MM.1S (cell line): ENCODE data around the gene ACOX3.

Experiments used
- DNase-seq: peaks from one replicate; pipeline ENCODE4 v3.0.0-alpha.2; 2015
- H2AFZ ChIP-seq: fragments of 300-600 bp; sonication (generic); 2 replicates; pipeline ENCODE4 v1.6.0; 2016; ENCODE audit warnings: antibody characterized with exemption, low read length
- H3F3A ChIP-seq: fragments of 300-600 bp; sonication (generic); 2 replicates; pipeline ENCODE4 v1.6.1; 2016; ENCODE audit warnings: mild to moderate bottlenecking, antibody characterized with exemption, low read length, moderate library complexity, mixed read lengths; ENCODE audit not compliant: insufficient read depth
- H3K27ac ChIP-seq: fragments of 300-600 bp; sonication (generic); 2 replicates; pipeline ENCODE4 v1.5.1; 2016; ENCODE audit warnings: mild to moderate bottlenecking, low read length
- H3K27me3 ChIP-seq: fragments of 300-600 bp; sonication (generic); replicated peaks from 2 replicates; pipeline ENCODE4 v1.6.0; 2016; ENCODE audit warnings: low read length; ENCODE audit not compliant: insufficient read depth
- H3K36me3 ChIP-seq: fragments of 300-600 bp; sonication (generic); replicated peaks from 2 replicates; pipeline ENCODE4 v1.6.1; 2016; ENCODE audit warnings: mild to moderate bottlenecking, low read length, mixed read lengths; ENCODE audit not compliant: insufficient read depth
- H3K4me1 ChIP-seq: fragments of 300-600 bp; sonication (generic); 2 replicates; pipeline ENCODE4 v1.6.1; 2016; ENCODE audit warnings: low read length, mixed read lengths
- H3K4me2 ChIP-seq: fragments of 300-600 bp; sonication (generic); 2 replicates; pipeline ENCODE4 v1.6.0; 2016; ENCODE audit warnings: low read depth, low read length
- H3K4me3 ChIP-seq: fragments of 300-600 bp; sonication (generic); 2 replicates; pipeline ENCODE4 v1.5.1; 2016; ENCODE audit warnings: low read length, mixed read lengths
- H3K79me2 ChIP-seq: fragments of 300-600 bp; sonication (generic); 2 replicates; pipeline ENCODE4 v1.6.1; 2016; ENCODE audit warnings: mixed run types, low read length, mixed read lengths
- H3K9ac ChIP-seq: fragments of 300-600 bp; sonication (generic); 2 replicates; pipeline ENCODE4 v1.6.1; 2016; ENCODE audit warnings: low read length, mixed read lengths
- H3K9me2 ChIP-seq: fragments of 300-600 bp; sonication (generic); replicated peaks from 2 replicates; pipeline ENCODE4 v1.6.1; 2016; ENCODE audit warnings: mild to moderate bottlenecking, low read length, mixed read lengths; ENCODE audit not compliant: insufficient read depth
- H3K9me3 ChIP-seq: fragments of 300-600 bp; sonication (generic); replicated peaks from 2 replicates; pipeline ENCODE4 v1.6.1; 2016; ENCODE audit warnings: mild to moderate bottlenecking, low read length, mixed read lengths; ENCODE audit not compliant: insufficient read depth
- H4K20me1 ChIP-seq: fragments of 300-600 bp; sonication (generic); 2 replicates; pipeline ENCODE4 v1.6.1; 2016; ENCODE audit warnings: mild to moderate bottlenecking, low read length, moderate library complexity, mixed read lengths; ENCODE audit not compliant: insufficient read depth
- CTCF ChIP-seq: fragments of 300-600 bp; sonication (generic); IDR thresholded peaks from 2 replicates; pipeline ENCODE4 v1.5.1; 2016; ENCODE audit warnings: antibody characterized with exemption, low read length, mixed read lengths
- EZH2 ChIP-seq: fragments of 300-600 bp; sonication (generic); optimal IDR thresholded peaks from 2 replicates; pipeline ENCODE3; 2017; ENCODE audit warnings: low read depth, mild to moderate bottlenecking, antibody characterized with exemption, low read length, mixed read lengths
- EZH2phosphoT487 ChIP-seq: fragments of 300-600 bp; sonication (generic); IDR thresholded peaks from 2 replicates; pipeline ENCODE4 v1.6.1; 2018; ENCODE audit warnings: antibody characterized with exemption, low read length

Gene ACOX3

GRCh38 chr4:8428288-8429097 lies 12.0 kb downstream of the ACOX3 start:
- TF ChIP-seq EZH2 (no peak), CTCF (peak; percentile 46), EZH2phosphoT487 (no peak)
- H3K27ac ChIP-seq: no peak overlapping the region

GRCh38 chr4:8427761-8428287 lies 12.7 kb downstream of the ACOX3 start:
- Histone ChIP-seq H3F3A (0 out of 2 replicates have a peak, but pooled peaks cover 3% of the 10 kb centered on the region), H3K4me2 (peak overlapping the region; percentile 99), H3K4me3 (peak overlapping the region; percentile 67), H3K9me3 (no peaks in the 10 kb centered on the region), H3K36me3 (no peaks in the 10 kb centered on the region), H3K79me2 (no peaks in the 10 kb centered on the region), H3K9me2 (no peaks in the 10 kb centered on the region), H4K20me1 (no peaks in the 10 kb centered on the region), H3K27ac (no peak overlapping the region), H3K9ac (peak overlapping the region; percentile 64), H3K4me1 (no peaks in the 10 kb centered on the region), H3K27me3 (no peaks in the 10 kb centered on the region), H2AFZ (peak overlapping the region; percentile 53; the same call in 1 of the 2 replicates)
- TF ChIP-seq EZH2 (no peak), CTCF (no peak), EZH2phosphoT487 (no peak)
- DNase-seq: no peak

More at GRCh38 chr4:8428288-8429097, 12.0 kb downstream of the ACOX3 start:
- Histone ChIP-seq H3K79me2 (peaks cover 5% of the 10 kb centered on the region; the same call in 1 of the 2 replicates), H3K4me1 (no peaks in the 10 kb centered on the region), H3K36me3 (no peaks in the 10 kb centered on the region), H3K9me2 (no peaks in the 10 kb centered on the region), H3K4me3 (peak overlapping the region; percentile 67), H3K9me3 (no peaks in the 10 kb centered on the region), H3K27me3 (no peaks in the 10 kb centered on the region), H4K20me1 (no peaks in the 10 kb centered on the region), H2AFZ (peak overlapping the region; percentile 53; the same call in 1 of the 2 replicates), H3K4me2 (peak overlapping the region; percentile 99), H3K9ac (peak overlapping the region; percentile 64), H3F3A (0 out of 2 replicates have a peak, but pooled peaks cover 3% of the 10 kb centered on the region)
- DNase-seq: peak; percentile 89

- no peaks in the 10 kb centered on the region for H4K20me1 ChIP-seq
- H3K27ac ChIP-seq: no peak overlapping the region
These were observed 13.3 kb downstream of the ACOX3 start for GRCh38 chr4:8427262-8427661.

More at GRCh38 chr4:8427262-8427661, 13.3 kb downstream of the ACOX3 start:
- TF ChIP-seq CTCF (no peak), EZH2 (no peak), EZH2phosphoT487 (no peak)
- Histone ChIP-seq H3K27me3 (no peaks in the 10 kb centered on the region), H3K9ac (peak overlapping the region; percentile 64; the same call in 1 of the 2 replicates), H3K9me3 (no peaks in the 10 kb centered on the region), H2AFZ (no peak overlapping the region), H3K36me3 (no peaks in the 10 kb centered on the region), H3K9me2 (no peaks in the 10 kb centered on the region), H3F3A (0 out of 2 replicates have a peak, but pooled peaks cover 3% of the 10 kb centered on the region), H3K4me2 (peak overlapping the region; percentile 99), H3K79me2 (no peaks in the 10 kb centered on the region), H3K4me3 (peak overlapping the region; percentile 67; the same call in 1 of the 2 replicates), H3K4me1 (no peaks in the 10 kb centered on the region)
- DNase-seq: no peak
